NCI-H1436 (cell line): ENCODE data around the gene ZNF844.
"Not testable (repeated sequence)": the region's sequence is repeated elsewhere in the genome, so short reads cannot be mapped to it uniquely, and the experiment has no call there.

Source experiments
- DNase-seq: peaks from one replicate; lab custom pipeline; 2025; lab: John Stamatoyannopoulos, UW

The ZNF844 gene

GRCh38 chr19:12092065-12092867 is 27.7 kb downstream of the ZNF844 start:
- DNase-seq: no peak

- DNase-seq: no peak
Observed at GRCh38 chr19:12092956-12093355, 28.4 kb downstream of the ZNF844 start.

GRCh38 chr19:12093777-12094176 is 29.2 kb downstream of the ZNF844 start:
- DNase-seq: no peak

- no peak for DNase-seq
Observed at GRCh38 chr19:12095111-12095790, 30.7 kb downstream of the ZNF844 start.

GRCh38 chr19:12098040-12098439 is 33.5 kb downstream of the ZNF844 start:
- DNase-seq: no peak

GRCh38 chr19:12103909-12104308 is 39.4 kb downstream of the ZNF844 start:
- DNase-seq: not testable (repeated sequence)

- DNase-seq: no peak
Observed at GRCh38 chr19:12111176-12111575, 46.6 kb downstream of the ZNF844 start.

GRCh38 chr19:12111943-12112637 is 47.6 kb downstream of the ZNF844 start:
- DNase-seq: no peak

GRCh38 chr19:12112701-12113100 is 48.2 kb downstream of the ZNF844 start:
- no peak for DNase-seq

- DNase-seq: no peak
Observed at GRCh38 chr19:12113121-12113520, 48.6 kb downstream of the ZNF844 start.

GRCh38 chr19:12117201-12117970 is 52.9 kb downstream of the ZNF844 start:
- DNase-seq: no peak

- DNase-seq: no peak
Observed at GRCh38 chr19:12126707-12127106, 62.2 kb downstream of the ZNF844 start.
